GM12878 (cell line): ENCODE results near the gene TMEM53. TPM values are rescaled to one million over a fixed set of nuclear protein-coding genes. Genes with fewer than 3 reads are reported as not detected.
A peak's percentile ranks its signal among the peaks of the same experiment; 100 is the strongest.

ENCODE experiments used
- ATAC-seq: fragments of 200-7000 bp; cut with Tn5 transposase; 3 replicates; pipeline ENCODE4 v1.9.1; 2020; ENCODE audit warnings: mild to moderate bottlenecking, moderate library complexity
- BruUV-seq: library from RNA; stranded (reverse); fragments of 400-500 nt; replicated peaks from 2 replicates; lab custom pipeline; 2021; lab: Mats Ljungman, UMichigan
- CTCF ChIA-PET: fragments of 300-600 bp; sonication (Branson Sonifier 250); formaldehyde crosslinking; extraction: SDS; loops from one replicate; lab custom pipeline; 2021; ENCODE audit warnings: inconsistent platforms; lab: Yijun Ruan, JAX
- POLR2A ChIA-PET: fragments of 350-600 bp; formaldehyde crosslinking; extraction: SDS; loops from one replicate; lab custom pipeline; 2021; ENCODE audit warnings: inconsistent platforms; lab: Charles Lee
- RAD21 ChIA-PET: fragments of 300-600 bp; sonication (Branson Sonifier 250); formaldehyde crosslinking; loops from one replicate; lab custom pipeline; 2023; ENCODE audit warnings: antibody characterized with exemption; ENCODE audit not compliant: unreplicated experiment; lab: Charles Lee
- SMC1A ChIA-PET: fragments of 300-600 bp; sonication (Branson Sonifier 250); formaldehyde crosslinking; loops from one replicate; lab custom pipeline; 2023; ENCODE audit not compliant: unreplicated experiment, uncharacterized antibody; lab: Charles Lee
- DNase-seq: peaks from one replicate; pipeline ENCODE4 v3.0.0-alpha.2; 2011; ENCODE audit warnings: low read depth, low spot score
- FAIRE-seq: peaks from 3 replicates; lab custom pipeline; 2011; peaks lifted over from hg19 to GRCh38; lab: Jason Lieb, UNC
- H2AFZ ChIP-seq: 2 replicates; pipeline ENCODE4 v1.6.0; 2011; ENCODE audit warnings: low read depth, low read length, control low read depth; ENCODE audit not compliant: control insufficient read depth
- H3K27ac ChIP-seq: 2 replicates; pipeline ENCODE4 v1.5.1; 2011; ENCODE audit warnings: control low read depth; ENCODE audit not compliant: control insufficient read depth, insufficient read depth
- H3K27me3 ChIP-seq, 2 experiments: replicated peaks in 1 of 2; 2 replicates each; pipeline versions ENCODE4 v1.6.0 to v1.6.1; 2011; ENCODE audit warnings: low read length in 1 of 2; ENCODE audit not compliant: control insufficient read depth in 2 of 2, insufficient read depth in 2 of 2
- H3K36me3 ChIP-seq, 2 experiments: 2 replicates each; pipeline ENCODE4 v1.5.1; 2011; ENCODE audit warnings: low read length in 1 of 2; ENCODE audit not compliant: control insufficient read depth in 2 of 2, insufficient read depth in 2 of 2
- H3K4me1 ChIP-seq: 2 replicates; pipeline ENCODE4 v1.6.1; 2011; ENCODE audit warnings: mild to moderate bottlenecking, low read length, moderate library complexity, mixed read lengths; ENCODE audit not compliant: control insufficient read depth, insufficient read depth
- H3K4me2 ChIP-seq: 2 replicates; pipeline ENCODE4 v1.6.0; 2011; ENCODE audit warnings: control low read depth; ENCODE audit not compliant: control insufficient read depth, insufficient read depth
- H3K4me3 ChIP-seq: fragments of 200-600 bp; sonication (generic); 2 replicates; pipeline ENCODE4 v1.5.1; 2016
- H3K79me2 ChIP-seq: 2 replicates; pipeline ENCODE4 v1.6.0; 2011; ENCODE audit warnings: low read length; ENCODE audit not compliant: control insufficient read depth, insufficient read depth
- H3K9ac ChIP-seq: 2 replicates; pipeline ENCODE4 v1.8.0; 2011; ENCODE audit warnings: low read length, control low read depth, mixed read lengths; ENCODE audit not compliant: control insufficient read depth, insufficient read depth
- H3K9me3 ChIP-seq: replicated peaks from 3 replicates; pipeline ENCODE4 v1.5.1; 2011; ENCODE audit warnings: mild to moderate bottlenecking, low read length; ENCODE audit not compliant: control insufficient read depth, insufficient read depth
- H4K20me1 ChIP-seq: 2 replicates; pipeline ENCODE4 v1.6.0; 2011; ENCODE audit not compliant: control insufficient read depth, insufficient read depth
- E2F8 ChIP-seq: fragments of 450-650 bp; IDR thresholded peaks from 2 replicates; pipeline ENCODE4 v1.6.1; 2018; ENCODE audit warnings: mild to moderate bottlenecking, low read depth, moderate library complexity; ENCODE audit not compliant: partially characterized antibody
- HDGF ChIP-seq: fragments of 450-650 bp; IDR thresholded peaks from 2 replicates; pipeline ENCODE4 v1.6.1; 2016; ENCODE audit warnings: antibody characterized with exemption
- POLR2A ChIP-seq: IDR thresholded peaks from 2 replicates; pipeline ENCODE4 v1.6.1; 2011; ENCODE audit warnings: low read depth, mild to moderate bottlenecking, low read length
- WGBS: methylation state at CpG from one replicate; pipeline ENCODE4 v1.1.6; 2016; ENCODE audit warnings: low lambda C conversion rate; ENCODE audit not compliant: insufficient replicate concordance, insufficient coverage; ENCODE audit errors: missing lambda C conversion rate; 5-methylcytosine and 5-hydroxymethylcytosine counted together
- in situ Hi-C: fragments of 300-500 bp; cut with MboI; formaldehyde crosslinking; loops from 9 replicates; pipeline ENCODE4 v1.14.3; 2018; ENCODE audit warnings: mixed read lengths
- intact Hi-C: fragments of 100-400 bp; cut with micrococcal nuclease; formaldehyde crosslinking; loops from one replicate; pipeline ENCODE4 v1.14.2; 2022; ENCODE audit not compliant: unreplicated experiment
- polyA plus RNA-seq, 11 experiments: library from polyadenylated mRNA; depleted of rRNA in 4 of 11; unstranded in 6 of 11; stranded (reverse) in 5 of 11; fragments of >200 nt; fragmentation: Nextera tagmentation in 4 of 11; fragmentation: Illumina TruSeq in 1 of 11; extraction: Ambion mirVana in 4 of 11; extraction: Trizol in 1 of 11; gene quantifications; 1 replicate in 1 of 11; 2 replicates in 10 of 11; pipeline versions ENCODE4 v1.2.1 to v1.2.3, GENCODE V29; 2011 to 2016; ENCODE audit warnings: inconsistent platforms in 2 of 11, missing spikeins in 2 of 11, low read depth in 1 of 11
- total RNA-seq, 4 experiments: library from RNA; depleted of rRNA in 3 of 4; stranded (reverse); fragments of >200 nt in 3 of 4; fragmentation: Illumina TruSeq in 1 of 4; extraction: Trizol in 1 of 4; gene quantifications; 2 replicates each; pipeline versions ENCODE4 v1.2.1 to v1.2.3, GENCODE V29; 2013 to 2021
- TF ChIP-seq, protein P1 (sequence below): IDR thresholded peaks from 2 replicates; pipeline ENCODE4 v1.6.1; 2012; ENCODE audit warnings: low read length, inconsistent platforms

Gene TMEM53
- total and polyA plus RNA-seq, 10 of the 15 experiments (the other 5 are each of a cell fraction or from before 2014, with no cell fraction given): 3.1 to 23.9 (median 11.1) TPM

DNA sequence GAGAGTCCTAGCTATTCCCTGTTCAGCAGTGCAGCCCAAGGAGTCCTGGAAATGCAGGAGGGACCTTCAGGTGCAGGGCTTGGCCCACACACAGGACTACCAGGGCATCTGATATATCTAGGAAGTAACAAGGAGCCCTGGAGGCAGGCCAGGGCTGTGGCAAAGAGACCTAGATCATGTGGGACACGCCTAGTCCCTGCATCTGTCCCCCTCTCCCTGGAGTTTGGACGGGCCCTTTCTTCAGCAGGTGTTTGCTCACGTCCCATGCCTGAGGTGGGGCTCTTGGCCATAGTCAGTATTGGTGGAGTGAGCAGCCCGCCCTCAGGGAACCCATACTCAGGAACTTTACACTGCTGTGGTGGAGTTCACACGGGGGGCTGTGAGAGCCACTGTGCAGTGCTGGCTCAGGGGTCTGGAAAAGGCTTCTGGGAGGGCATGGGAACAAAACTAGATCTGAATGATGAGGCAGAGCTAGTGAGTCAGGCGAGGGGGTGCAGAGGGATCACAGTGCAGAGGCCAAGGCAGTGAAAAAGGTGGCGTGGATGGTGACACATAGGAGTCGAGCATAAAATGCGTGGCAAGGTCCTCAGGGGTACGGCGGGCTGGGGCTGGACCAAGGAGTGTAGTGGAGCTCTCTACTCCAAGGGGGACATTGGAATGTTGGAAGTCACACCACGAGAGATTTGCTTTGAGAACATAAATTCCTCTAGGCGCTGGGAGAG, 25.6 kb downstream of the TMEM53 start:
- in situ Hi-C loops: no loop called here
- H4K20me1 ChIP-seq: no peaks in the 10 kb centered on the region; the same call in 1 of the 2 replicates
- intact Hi-C loops: no loop called here
- H3K4me3 ChIP-seq: no peak overlapping the region
- WGBS: 85% methylated on average over 13 of the region's 13 CpGs
- ChIA-PET CTCF (interaction anchor here (0.6 to 2.6 kb wide), 7 partner anchors 10 to 582 kb away, joined by 3 to 12 read pairs (median 3); no protein-coding TSS in a partner anchor), RAD21 (no interaction called here), POLR2A (no interaction called here), SMC1A (interaction anchor here (0.9 to 2.5 kb wide), 4 partner anchors 9 to 54 kb away, joined by 3 to 6 read pairs (median 4); no protein-coding TSS in a partner anchor)
- FAIRE-seq (no peak), DNase-seq (no peak), ATAC-seq (no peak)
- BruUV-seq: no TSS peak
- no peak overlapping the region for H2AFZ ChIP-seq
- no peak overlapping the region for H3K9ac ChIP-seq
- H3K36me3 ChIP-seq: peaks cover 23 to 36% of the 10 kb centered on the region in 2 experiments
- TF ChIP-seq POLR2A (peak; percentile 40; the same call in 1 of the 2 replicates), HDGF (no peak), E2F8 (no peak)
- TF ChIP-seq, protein P1, sequence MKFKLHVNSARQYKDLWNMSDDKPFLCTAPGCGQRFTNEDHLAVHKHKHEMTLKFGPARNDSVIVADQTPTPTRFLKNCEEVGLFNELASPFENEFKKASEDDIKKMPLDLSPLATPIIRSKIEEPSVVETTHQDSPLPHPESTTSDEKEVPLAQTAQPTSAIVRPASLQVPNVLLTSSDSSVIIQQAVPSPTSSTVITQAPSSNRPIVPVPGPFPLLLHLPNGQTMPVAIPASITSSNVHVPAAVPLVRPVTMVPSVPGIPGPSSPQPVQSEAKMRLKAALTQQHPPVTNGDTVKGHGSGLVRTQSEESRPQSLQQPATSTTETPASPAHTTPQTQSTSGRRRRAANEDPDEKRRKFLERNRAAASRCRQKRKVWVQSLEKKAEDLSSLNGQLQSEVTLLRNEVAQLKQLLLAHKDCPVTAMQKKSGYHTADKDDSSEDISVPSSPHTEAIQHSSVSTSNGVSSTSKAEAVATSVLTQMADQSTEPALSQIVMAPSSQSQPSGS: no peak
- no peak overlapping the region for H3K27ac ChIP-seq
- H3K4me2 ChIP-seq: no peak overlapping the region
- H3K9me3 ChIP-seq: no peaks in the 10 kb centered on the region
- H3K79me2 ChIP-seq: no peaks in the 10 kb centered on the region
- no peaks in the 10 kb centered on the region for H3K4me1 ChIP-seq
- no peaks in the 10 kb centered on the region for H3K27me3 ChIP-seq
